GM12878 (cell line): ENCODE data around the gene TUBB. TPM values are rescaled to one million over a fixed set of nuclear protein-coding genes. Genes with fewer than 3 reads are reported as not detected.
A peak's percentile ranks its signal among the peaks of the same experiment; 100 is the strongest.

ENCODE experiments used
- ATAC-seq: fragments of 200-7000 bp; cut with Tn5 transposase; 3 replicates; pipeline ENCODE4 v1.9.1; 2020; ENCODE audit warnings: mild to moderate bottlenecking, moderate library complexity
- BruUV-seq: library from RNA; stranded (reverse); fragments of 400-500 nt; replicated peaks from 2 replicates; lab custom pipeline; 2021; lab: Mats Ljungman, UMichigan
- CTCF ChIA-PET: fragments of 300-600 bp; sonication (Branson Sonifier 250); formaldehyde crosslinking; extraction: SDS; loops from one replicate; lab custom pipeline; 2021; ENCODE audit warnings: inconsistent platforms; lab: Yijun Ruan, JAX
- POLR2A ChIA-PET: fragments of 350-600 bp; formaldehyde crosslinking; extraction: SDS; loops from one replicate; lab custom pipeline; 2021; ENCODE audit warnings: inconsistent platforms; lab: Charles Lee
- RAD21 ChIA-PET: fragments of 300-600 bp; sonication (Branson Sonifier 250); formaldehyde crosslinking; loops from one replicate; lab custom pipeline; 2023; ENCODE audit warnings: antibody characterized with exemption; ENCODE audit not compliant: unreplicated experiment; lab: Charles Lee
- SMC1A ChIA-PET: fragments of 300-600 bp; sonication (Branson Sonifier 250); formaldehyde crosslinking; loops from one replicate; lab custom pipeline; 2023; ENCODE audit not compliant: unreplicated experiment, uncharacterized antibody; lab: Charles Lee
- DNase-seq: peaks from one replicate; pipeline ENCODE4 v3.0.0-alpha.2; 2011; ENCODE audit warnings: low read depth, low spot score
- FAIRE-seq: peaks from 3 replicates; lab custom pipeline; 2011; peaks lifted over from hg19 to GRCh38; lab: Jason Lieb, UNC
- H2AFZ ChIP-seq: 2 replicates; pipeline ENCODE4 v1.6.0; 2011; ENCODE audit warnings: low read depth, low read length, control low read depth; ENCODE audit not compliant: control insufficient read depth
- H3K27ac ChIP-seq: 2 replicates; pipeline ENCODE4 v1.5.1; 2011; ENCODE audit warnings: control low read depth; ENCODE audit not compliant: control insufficient read depth, insufficient read depth
- H3K27me3 ChIP-seq, 2 experiments: replicated peaks in 1 of 2; 2 replicates each; pipeline versions ENCODE4 v1.6.0 to v1.6.1; 2011; ENCODE audit warnings: low read length in 1 of 2; ENCODE audit not compliant: control insufficient read depth in 2 of 2, insufficient read depth in 2 of 2
- H3K36me3 ChIP-seq, 2 experiments: 2 replicates each; pipeline ENCODE4 v1.5.1; 2011; ENCODE audit warnings: low read length in 1 of 2; ENCODE audit not compliant: control insufficient read depth in 2 of 2, insufficient read depth in 2 of 2
- H3K4me1 ChIP-seq: 2 replicates; pipeline ENCODE4 v1.6.1; 2011; ENCODE audit warnings: mild to moderate bottlenecking, low read length, moderate library complexity, mixed read lengths; ENCODE audit not compliant: control insufficient read depth, insufficient read depth
- H3K4me2 ChIP-seq: 2 replicates; pipeline ENCODE4 v1.6.0; 2011; ENCODE audit warnings: control low read depth; ENCODE audit not compliant: control insufficient read depth, insufficient read depth
- H3K4me3 ChIP-seq: fragments of 200-600 bp; sonication (generic); 2 replicates; pipeline ENCODE4 v1.5.1; 2016
- H3K79me2 ChIP-seq: 2 replicates; pipeline ENCODE4 v1.6.0; 2011; ENCODE audit warnings: low read length; ENCODE audit not compliant: control insufficient read depth, insufficient read depth
- H3K9ac ChIP-seq: 2 replicates; pipeline ENCODE4 v1.8.0; 2011; ENCODE audit warnings: low read length, control low read depth, mixed read lengths; ENCODE audit not compliant: control insufficient read depth, insufficient read depth
- H3K9me3 ChIP-seq: replicated peaks from 3 replicates; pipeline ENCODE4 v1.5.1; 2011; ENCODE audit warnings: mild to moderate bottlenecking, low read length; ENCODE audit not compliant: control insufficient read depth, insufficient read depth
- H4K20me1 ChIP-seq: 2 replicates; pipeline ENCODE4 v1.6.0; 2011; ENCODE audit not compliant: control insufficient read depth, insufficient read depth
- CBX3 ChIP-seq: fragments of 200-600 bp; sonication (generic); IDR thresholded peaks from 2 replicates; pipeline ENCODE4 v1.6.1; 2016; ENCODE audit warnings: low read depth, borderline replicate concordance
- CBX5 ChIP-seq: sonication (generic); IDR thresholded peaks from 2 replicates; pipeline ENCODE4 v1.6.1; 2016; ENCODE audit warnings: low read depth, moderate library complexity, mild to moderate bottlenecking, inconsistent platforms
- IRF4 ChIP-seq: IDR thresholded peaks from 2 replicates; pipeline ENCODE4 v1.6.1; 2011; ENCODE audit warnings: low read depth, low read length
- JUND ChIP-seq: IDR thresholded peaks from 2 replicates; pipeline ENCODE4 v1.6.1; 2012; ENCODE audit warnings: low read depth, mild to moderate bottlenecking, low read length, improper control_type of control experiment, moderate library complexity
- KDM1A ChIP-seq: fragments of 200-600 bp; sonication (generic); IDR thresholded peaks from 2 replicates; pipeline ENCODE4 v1.6.1; 2016; ENCODE audit warnings: borderline replicate concordance
- NFIC ChIP-seq: IDR thresholded peaks from 2 replicates; pipeline ENCODE4 v1.6.1; 2012; ENCODE audit warnings: low read depth, mild to moderate bottlenecking, inconsistent platforms, low read length, moderate library complexity
- NFYB ChIP-seq: IDR thresholded peaks from 2 replicates; pipeline ENCODE4 v1.6.1; 2011; ENCODE audit warnings: low read depth, mild to moderate bottlenecking, low read length, improper control_type of control experiment, moderate library complexity; ENCODE audit not compliant: insufficient read depth
- RCOR1 ChIP-seq: conservative IDR thresholded peaks from 2 replicates; pipeline ENCODE4 v1.6.1; 2012; ENCODE audit warnings: low read depth, low read length, improper control_type of control experiment
- STAT3 ChIP-seq: IDR thresholded peaks from 2 replicates; pipeline ENCODE4 v1.6.1; 2011; ENCODE audit warnings: low read depth, low read length, improper control_type of control experiment
- TCF7 ChIP-seq: IDR thresholded peaks from 2 replicates; pipeline ENCODE4 v1.6.1; 2014; ENCODE audit warnings: antibody characterized with exemption, borderline replicate concordance
- ZNF24 ChIP-seq: fragments of 450-650 bp; IDR thresholded peaks from 2 replicates; pipeline ENCODE4 v1.6.1; 2017; ENCODE audit warnings: antibody characterized with exemption, mild to moderate bottlenecking
- ZNF274 ChIP-seq: IDR thresholded peaks from one replicate; pipeline ENCODE4 v1.8.0; 2011; ENCODE audit not compliant: insufficient read length, insufficient read depth
- WGBS: methylation state at CpG from one replicate; pipeline ENCODE4 v1.1.6; 2016; ENCODE audit warnings: low lambda C conversion rate; ENCODE audit not compliant: insufficient replicate concordance, insufficient coverage; ENCODE audit errors: missing lambda C conversion rate; 5-methylcytosine and 5-hydroxymethylcytosine counted together
- in situ Hi-C: fragments of 300-500 bp; cut with MboI; formaldehyde crosslinking; loops from 9 replicates; pipeline ENCODE4 v1.14.3; 2018; ENCODE audit warnings: mixed read lengths
- intact Hi-C: fragments of 100-400 bp; cut with micrococcal nuclease; formaldehyde crosslinking; loops from one replicate; pipeline ENCODE4 v1.14.2; 2022; ENCODE audit not compliant: unreplicated experiment
- polyA plus RNA-seq, 11 experiments: library from polyadenylated mRNA; depleted of rRNA in 4 of 11; unstranded in 6 of 11; stranded (reverse) in 5 of 11; fragments of >200 nt; fragmentation: Nextera tagmentation in 4 of 11; fragmentation: Illumina TruSeq in 1 of 11; extraction: Ambion mirVana in 4 of 11; extraction: Trizol in 1 of 11; gene quantifications; 1 replicate in 1 of 11; 2 replicates in 10 of 11; pipeline versions ENCODE4 v1.2.1 to v1.2.3, GENCODE V29; 2011 to 2016; ENCODE audit warnings: inconsistent platforms in 2 of 11, missing spikeins in 2 of 11, low read depth in 1 of 11
- total RNA-seq, 4 experiments: library from RNA; depleted of rRNA in 3 of 4; stranded (reverse); fragments of >200 nt in 3 of 4; fragmentation: Illumina TruSeq in 1 of 4; extraction: Trizol in 1 of 4; gene quantifications; 2 replicates each; pipeline versions ENCODE4 v1.2.1 to v1.2.3, GENCODE V29; 2013 to 2021
- TF ChIP-seq, protein P1 (sequence below): fragments of 450-650 bp; IDR thresholded peaks from 2 replicates; pipeline ENCODE4 v1.6.1; 2017; ENCODE audit warnings: mild to moderate bottlenecking, moderate library complexity
- TF ChIP-seq, protein P2 (sequence below): fragments of 450-650 bp; IDR thresholded peaks from 2 replicates; pipeline ENCODE4 v1.6.1; 2018; ENCODE audit warnings: mild to moderate bottlenecking, low read depth, moderate library complexity; ENCODE audit not compliant: partially characterized antibody
- TF ChIP-seq, protein P3 (sequence below): IDR thresholded peaks from 2 replicates; pipeline ENCODE4 v1.6.1; 2011; ENCODE audit warnings: borderline replicate concordance, low read depth, mild to moderate bottlenecking, moderate library complexity, mixed read lengths, low read length; ENCODE audit not compliant: insufficient read depth; ENCODE audit errors: extremely low read length

Gene TUBB
- total and polyA plus RNA-seq, 10 of the 15 experiments (the other 5 are each of a cell fraction or from before 2014, with no cell fraction given), result 1,039 to 3,052 (median 1,656) TPM

DNA sequence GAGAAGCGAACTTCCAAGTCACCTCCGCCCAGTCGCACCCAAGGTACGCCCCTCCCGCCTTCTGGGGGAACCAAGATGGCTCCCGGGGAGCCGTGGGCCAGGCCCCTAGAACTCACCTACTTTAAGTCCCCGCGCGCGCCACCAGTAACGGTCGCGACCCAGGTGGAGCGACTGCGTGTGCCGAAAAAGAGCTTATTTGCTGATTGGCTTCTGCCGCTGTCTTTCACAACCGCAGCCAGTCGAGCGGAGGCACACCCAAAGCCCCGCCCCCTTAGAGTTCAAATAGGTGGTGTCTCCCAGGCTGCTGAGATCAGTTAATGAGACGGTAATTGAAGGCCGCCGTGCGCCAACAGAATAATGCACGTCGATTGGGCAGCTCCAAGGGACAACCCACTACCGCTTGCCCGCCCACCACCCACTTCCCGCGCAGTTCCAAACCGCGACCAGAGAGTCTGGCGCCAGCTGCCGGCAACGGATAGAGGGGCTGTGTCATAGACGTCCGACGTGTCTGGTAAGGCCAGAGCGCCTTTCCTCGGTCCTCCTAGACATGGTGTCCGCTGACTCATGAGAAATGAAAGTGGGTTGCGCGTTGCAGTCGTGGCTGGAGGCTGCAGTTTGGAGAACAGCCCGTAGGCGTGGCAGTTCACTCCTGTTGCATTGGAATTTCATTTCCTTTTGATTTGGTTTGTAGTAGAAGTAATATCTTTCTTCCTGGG lies 2.9 kb upstream of the TUBB start, which contains the start of gene MDC1:
MDC1 (minus strand) TSS at position 153 of the 716 bp plus-strand sequence. CDS start 2,106 bp downstream, outside the sequence.
- WGBS, result under 1% methylated on average over 48 of the region's 48 CpGs
- intact Hi-C loops (loop anchor here (1.0 kb wide), 3 partner anchors 30 to 100 kb away; partner anchors contain the start of genes MRPS18B and PPP1R10), in situ Hi-C loops (loop anchor here (5.0 kb wide), 2 partner anchors 35 to 100 kb away; partner anchors contain the start of genes MRPS18B and PPP1R10)
- peak; percentile 100 for FAIRE-seq
- H3K27ac ChIP-seq, result peak within 1 kb of the TSS; percentile 98
- H3K4me2 ChIP-seq, result peak within 1 kb of the TSS; percentile 97
- peak within 1 kb of the TSS; percentile 98 for H3K9ac ChIP-seq
- peaks cover 15% of the 10 kb centered on the region for H3K4me1 ChIP-seq
- H3K79me2 ChIP-seq, result peaks cover 57% of the 10 kb centered on the region
- SMC1A ChIA-PET, result interaction anchor here (0.6 to 17.7 kb wide), 5 partner anchors 14 to 224 kb away, joined by 3 to 265 read pairs (median 3); partner anchors contain the start of gene NRM
- POLR2A ChIA-PET, result interaction anchor here (0.5 to 11.6 kb wide), 16 partner anchors 10 to 196 kb away, joined by 3 to 200 read pairs (median 5); partner anchors contain the start of genes FLOT1, GNL1, NRM and PRR3
- no peaks in the 10 kb centered on the region for H3K9me3 ChIP-seq
- CTCF ChIA-PET, result interaction anchor here (0.6 to 22.7 kb wide), 9 partner anchors 14 to 841 kb away, joined by 3 to 487 read pairs (median 4); partner anchors contain the start of gene NRM
- peak within 1 kb of the TSS; percentile 70 for H2AFZ ChIP-seq
- RAD21 ChIA-PET, result interaction anchor here (0.6 to 11.2 kb wide), 16 partner anchors 13 to 370 kb away, joined by 3 to 209 read pairs (median 3); partner anchors contain the start of genes DHX16, GNL1, NRM and VARS2
- peak; percentile 99 for DNase-seq
- H3K36me3 ChIP-seq, result peaks cover 5 to 6% of the 10 kb centered on the region in 2 experiments
- no peaks in the 10 kb centered on the region for H4K20me1 ChIP-seq
- no peaks in the 10 kb centered on the region for H3K27me3 ChIP-seq
- ATAC-seq, result peak; percentile 76
- TSS peak; percentile 30 for BruUV-seq
- peak within 1 kb of the TSS; percentile 83 for H3K4me3 ChIP-seq
- TF ChIP-seq NFYB, result peak; percentile 92
- TF ChIP-seq CBX5, result no peak
- no peak for TF ChIP-seq ZNF274
- no peak for TF ChIP-seq KDM1A
- TF ChIP-seq, protein P1, sequence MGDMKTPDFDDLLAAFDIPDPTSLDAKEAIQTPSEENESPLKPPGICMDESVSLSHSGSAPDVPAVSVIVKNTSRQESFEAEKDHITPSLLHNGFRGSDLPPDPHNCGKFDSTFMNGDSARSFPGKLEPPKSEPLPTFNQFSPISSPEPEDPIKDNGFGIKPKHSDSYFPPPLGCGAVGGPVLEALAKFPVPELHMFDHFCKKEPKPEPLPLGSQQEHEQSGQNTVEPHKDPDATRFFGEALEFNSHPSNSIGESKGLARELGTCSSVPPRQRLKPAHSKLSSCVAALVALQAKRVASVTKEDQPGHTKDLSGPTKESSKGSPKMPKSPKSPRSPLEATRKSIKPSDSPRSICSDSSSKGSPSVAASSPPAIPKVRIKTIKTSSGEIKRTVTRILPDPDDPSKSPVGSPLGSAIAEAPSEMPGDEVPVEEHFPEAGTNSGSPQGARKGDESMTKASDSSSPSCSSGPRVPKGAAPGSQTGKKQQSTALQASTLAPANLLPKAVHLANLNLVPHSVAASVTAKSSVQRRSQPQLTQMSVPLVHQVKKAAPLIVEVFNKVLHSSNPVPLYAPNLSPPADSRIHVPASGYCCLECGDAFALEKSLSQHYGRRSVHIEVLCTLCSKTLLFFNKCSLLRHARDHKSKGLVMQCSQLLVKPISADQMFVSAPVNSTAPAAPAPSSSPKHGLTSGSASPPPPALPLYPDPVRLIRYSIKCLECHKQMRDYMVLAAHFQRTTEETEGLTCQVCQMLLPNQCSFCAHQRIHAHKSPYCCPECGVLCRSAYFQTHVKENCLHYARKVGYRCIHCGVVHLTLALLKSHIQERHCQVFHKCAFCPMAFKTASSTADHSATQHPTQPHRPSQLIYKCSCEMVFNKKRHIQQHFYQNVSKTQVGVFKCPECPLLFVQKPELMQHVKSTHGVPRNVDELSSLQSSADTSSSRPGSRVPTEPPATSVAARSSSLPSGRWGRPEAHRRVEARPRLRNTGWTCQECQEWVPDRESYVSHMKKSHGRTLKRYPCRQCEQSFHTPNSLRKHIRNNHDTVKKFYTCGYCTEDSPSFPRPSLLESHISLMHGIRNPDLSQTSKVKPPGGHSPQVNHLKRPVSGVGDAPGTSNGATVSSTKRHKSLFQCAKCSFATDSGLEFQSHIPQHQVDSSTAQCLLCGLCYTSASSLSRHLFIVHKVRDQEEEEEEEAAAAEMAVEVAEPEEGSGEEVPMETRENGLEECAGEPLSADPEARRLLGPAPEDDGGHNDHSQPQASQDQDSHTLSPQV, result no peak
- peak; percentile 53; the same call in 1 of the 2 replicates for TF ChIP-seq JUND
- TF ChIP-seq STAT3, result no peak; the same call in 1 of the 2 replicates
- no peak for TF ChIP-seq CBX3
- TF ChIP-seq TCF7, result no peak
- TF ChIP-seq, protein P2, sequence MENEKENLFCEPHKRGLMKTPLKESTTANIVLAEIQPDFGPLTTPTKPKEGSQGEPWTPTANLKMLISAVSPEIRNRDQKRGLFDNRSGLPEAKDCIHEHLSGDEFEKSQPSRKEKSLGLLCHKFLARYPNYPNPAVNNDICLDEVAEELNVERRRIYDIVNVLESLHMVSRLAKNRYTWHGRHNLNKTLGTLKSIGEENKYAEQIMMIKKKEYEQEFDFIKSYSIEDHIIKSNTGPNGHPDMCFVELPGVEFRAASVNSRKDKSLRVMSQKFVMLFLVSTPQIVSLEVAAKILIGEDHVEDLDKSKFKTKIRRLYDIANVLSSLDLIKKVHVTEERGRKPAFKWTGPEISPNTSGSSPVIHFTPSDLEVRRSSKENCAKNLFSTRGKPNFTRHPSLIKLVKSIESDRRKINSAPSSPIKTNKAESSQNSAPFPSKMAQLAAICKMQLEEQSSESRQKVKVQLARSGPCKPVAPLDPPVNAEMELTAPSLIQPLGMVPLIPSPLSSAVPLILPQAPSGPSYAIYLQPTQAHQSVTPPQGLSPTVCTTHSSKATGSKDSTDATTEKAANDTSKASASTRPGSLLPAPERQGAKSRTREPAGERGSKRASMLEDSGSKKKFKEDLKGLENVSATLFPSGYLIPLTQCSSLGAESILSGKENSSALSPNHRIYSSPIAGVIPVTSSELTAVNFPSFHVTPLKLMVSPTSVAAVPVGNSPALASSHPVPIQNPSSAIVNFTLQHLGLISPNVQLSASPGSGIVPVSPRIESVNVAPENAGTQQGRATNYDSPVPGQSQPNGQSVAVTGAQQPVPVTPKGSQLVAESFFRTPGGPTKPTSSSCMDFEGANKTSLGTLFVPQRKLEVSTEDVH, result peak; percentile 98
- peak; percentile 75 for TF ChIP-seq ZNF24
- TF ChIP-seq NFIC, result no peak
- TF ChIP-seq, protein P3, sequence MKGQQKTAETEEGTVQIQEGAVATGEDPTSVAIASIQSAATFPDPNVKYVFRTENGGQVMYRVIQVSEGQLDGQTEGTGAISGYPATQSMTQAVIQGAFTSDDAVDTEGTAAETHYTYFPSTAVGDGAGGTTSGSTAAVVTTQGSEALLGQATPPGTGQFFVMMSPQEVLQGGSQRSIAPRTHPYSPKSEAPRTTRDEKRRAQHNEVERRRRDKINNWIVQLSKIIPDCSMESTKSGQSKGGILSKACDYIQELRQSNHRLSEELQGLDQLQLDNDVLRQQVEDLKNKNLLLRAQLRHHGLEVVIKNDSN, result no peak
- TF ChIP-seq RCOR1, result no peak
- peak; percentile 65; the same call in 1 of the 2 replicates for TF ChIP-seq IRF4
